GM23338 (cell line): ENCODE results near the gene LGI1. TPM values are rescaled to one million over a fixed set of nuclear protein-coding genes. Genes with fewer than 3 reads are reported as not detected.

Experiments
- ATAC-seq: fragments of 200-7000 bp; cut with Tn5 transposase; 3 replicates; pipeline ENCODE4 v1.9.1; 2020
- DNase-seq: peaks from one replicate; pipeline ENCODE4 v3.0.0-alpha.2; 2015; ENCODE audit warnings: low spot score
- H2AFZ ChIP-seq: fragments of 200-600 bp; sonication (generic); 2 replicates; pipeline ENCODE4 v1.8.0; 2016; ENCODE audit warnings: antibody characterized with exemption, mild to moderate bottlenecking, moderate library complexity
- H3F3A ChIP-seq: fragments of 200-600 bp; sonication (generic); replicated peaks from 2 replicates; pipeline ENCODE4 v1.8.0; 2017; ENCODE audit warnings: antibody characterized with exemption, mixed run types, low read depth
- H3K27ac ChIP-seq: fragments of 200-600 bp; sonication (generic); 2 replicates; pipeline ENCODE4 v1.6.1; 2016; ENCODE audit warnings: low read depth
- H3K27me3 ChIP-seq: fragments of 200-600 bp; sonication (generic); 2 replicates; pipeline ENCODE4 v1.8.0; 2016; ENCODE audit warnings: mild to moderate bottlenecking, mixed run types, moderate library complexity; ENCODE audit not compliant: insufficient read depth
- H3K36me3 ChIP-seq: fragments of 200-600 bp; sonication (generic); 2 replicates; pipeline ENCODE4 v1.8.0; 2016; ENCODE audit warnings: mild to moderate bottlenecking; ENCODE audit not compliant: insufficient read depth
- H3K4me1 ChIP-seq: fragments of 200-600 bp; sonication (generic); 2 replicates; pipeline ENCODE4 v1.8.0; 2016; ENCODE audit warnings: mild to moderate bottlenecking, moderate library complexity; ENCODE audit not compliant: insufficient read depth
- H3K4me2 ChIP-seq: fragments of 200-600 bp; sonication (generic); 2 replicates; pipeline ENCODE4 v1.7.1; 2017; ENCODE audit warnings: mixed run types
- H3K4me3 ChIP-seq: fragments of 200-600 bp; sonication (generic); 2 replicates; pipeline ENCODE4 v1.6.1; 2016; ENCODE audit warnings: mixed run types
- H3K79me2 ChIP-seq: fragments of 200-600 bp; sonication (generic); replicated peaks from 2 replicates; pipeline ENCODE4 v1.8.0; 2017; ENCODE audit warnings: mild to moderate bottlenecking; ENCODE audit not compliant: insufficient read depth
- H3K9me2 ChIP-seq: fragments of 200-600 bp; sonication (generic); 2 replicates; pipeline ENCODE4 v1.8.0; 2017; ENCODE audit not compliant: insufficient read depth
- H4K20me1 ChIP-seq: fragments of 200-600 bp; sonication (generic); replicated peaks from 2 replicates; pipeline ENCODE4 v1.8.0; 2017; ENCODE audit warnings: mild to moderate bottlenecking; ENCODE audit not compliant: insufficient read depth
- H3K27ac Mint-ChIP-seq: 2 replicates; pipeline ENCODE4 v1.8.0; 2020; ENCODE audit warnings: inconsistent platforms, mild to moderate bottlenecking, moderate library complexity, mixed read lengths
- H3K27me3 Mint-ChIP-seq: 3 replicates; pipeline ENCODE4 v1.8.0; 2022; ENCODE audit warnings: low read depth, mild to moderate bottlenecking, moderate library complexity, mixed read lengths, inconsistent platforms; ENCODE audit not compliant: insufficient read depth, poor library complexity
- H3K36me3 Mint-ChIP-seq: 3 replicates; pipeline ENCODE4 v1.8.0; 2021; ENCODE audit warnings: low read depth, mild to moderate bottlenecking, inconsistent platforms, moderate library complexity, mixed read lengths
- H3K4me1 Mint-ChIP-seq: 3 replicates; pipeline ENCODE4 v1.8.0; 2020; ENCODE audit warnings: mild to moderate bottlenecking, inconsistent platforms, mixed read lengths
- H3K4me3 Mint-ChIP-seq: 3 replicates; pipeline ENCODE4 v1.8.0; 2021; ENCODE audit warnings: moderate library complexity, mild to moderate bottlenecking, inconsistent platforms, mixed read lengths
- H3K9me3 Mint-ChIP-seq: 3 replicates; pipeline ENCODE4 v1.8.0; 2020; ENCODE audit warnings: moderate library complexity, mild to moderate bottlenecking, inconsistent platforms, mixed read lengths
- CREB1 ChIP-seq: fragments of 250-450 bp; sonication (Bioruptor Pico); IDR thresholded peaks from 2 replicates; pipeline ENCODE4 v1.5.0; 2020; ENCODE audit warnings: low read depth, mild to moderate bottlenecking, moderate library complexity
- CTCF ChIP-seq, 2 experiments: fragments of 200-600 bp in 1 of 2; sonication (generic) in 1 of 2; conservative IDR thresholded peaks; 2 replicates each; pipeline versions ENCODE4 v1.5.1 to v1.6.1; 2016 to 2017; ENCODE audit warnings: antibody characterized with exemption in 2 of 2, low read depth in 2 of 2, mild to moderate bottlenecking in 2 of 2, moderate library complexity in 1 of 2
- ETS1 ChIP-seq: IDR thresholded peaks from 2 replicates; pipeline ENCODE4 v1.6.1; 2016; ENCODE audit warnings: antibody characterized with exemption
- EZH2phosphoT487 ChIP-seq: fragments of 200-600 bp; sonication (generic); IDR thresholded peaks from one replicate; pipeline ENCODE4 v1.8.1; 2018; ENCODE audit warnings: antibody characterized with exemption; ENCODE audit not compliant: unreplicated experiment
- JUNB ChIP-seq: IDR thresholded peaks from one replicate; pipeline ENCODE4 v1.6.1; 2016; ENCODE audit warnings: antibody characterized with exemption; ENCODE audit not compliant: unreplicated experiment
- NANOG ChIP-seq: IDR thresholded peaks from 2 replicates; pipeline ENCODE4 v1.6.1; 2016; ENCODE audit warnings: antibody characterized with exemption, borderline replicate concordance
- POLR2AphosphoS5 ChIP-seq: IDR thresholded peaks from 2 replicates; pipeline ENCODE4 v1.6.1; 2016; ENCODE audit warnings: antibody characterized with exemption, low read depth
- REST ChIP-seq: IDR thresholded peaks from one replicate; pipeline ENCODE4 v1.6.1; 2018; ENCODE audit warnings: antibody characterized with exemption; ENCODE audit not compliant: unreplicated experiment
- STAT1 ChIP-seq: IDR thresholded peaks from one replicate; pipeline ENCODE4 v1.6.1; 2016; ENCODE audit warnings: antibody characterized with exemption; ENCODE audit not compliant: unreplicated experiment
- ZNF114 ChIP-seq: fragments of 250-450 bp; sonication (Bioruptor Pico); IDR thresholded peaks from 2 replicates; pipeline ENCODE4 v1.5.0; 2020; ENCODE audit warnings: mild to moderate bottlenecking, moderate library complexity
- ZNF462 ChIP-seq: fragments of 250-450 bp; sonication (Bioruptor Pico); IDR thresholded peaks from 2 replicates; pipeline ENCODE4 v1.5.0; 2020; ENCODE audit warnings: mild to moderate bottlenecking, moderate library complexity
- polyA plus RNA-seq: library from polyadenylated mRNA; unstranded; fragments of >200 nt; fragmentation: Nextera tagmentation; extraction: Ambion mirVana; gene quantifications from 2 replicates; pipeline ENCODE4 v1.2.1, GENCODE V29; 2016
- total RNA-seq: library from RNA; depleted of rRNA; stranded (reverse); fragments of >200 nt; shearing (Covaris generic); gene quantifications from 2 replicates; pipeline ENCODE4 v1.2.3, GENCODE V29; 2014

The LGI1 gene
- total and polyA plus RNA-seq, 2 experiments from 2014 or later = 0.28 to 0.31 TPM

- no peak overlapping the region for H2AFZ ChIP-seq
- no peak for DNase-seq
- no peak for ATAC-seq
- Mint-ChIP-seq H3K27me3 (peaks cover 84% of the 10 kb centered on the region), H3K4me3 (no peak overlapping the region), H3K4me1 (peaks cover 7% of the 10 kb centered on the region), H3K9me3 (peaks cover 29% of the 10 kb centered on the region), H3K36me3 (peaks cover 8% of the 10 kb centered on the region; the same call in 2 of the 3 replicates), H3K27ac (no peak overlapping the region)
- H3K9me2 ChIP-seq = no peaks in the 10 kb centered on the region
- no peaks in the 10 kb centered on the region for H3K79me2 ChIP-seq
- H4K20me1 ChIP-seq = peaks cover 18% of the 10 kb centered on the region
- H3K4me3 ChIP-seq = no peak overlapping the region
- no peaks in the 10 kb centered on the region; the same call in 1 of the 2 replicates for H3K36me3 ChIP-seq
- H3F3A ChIP-seq = no peaks in the 10 kb centered on the region
- peaks cover 97% of the 10 kb centered on the region for H3K27me3 ChIP-seq
- peaks cover 7% of the 10 kb centered on the region; the same call in 1 of the 2 replicates for H3K4me1 ChIP-seq
- no peak for TF ChIP-seq ZNF114 (CRISPR knock-in tag)
- no peak for TF ChIP-seq CREB1 (CRISPR knock-in tag)
- TF ChIP-seq NANOG = no peak
- TF ChIP-seq ZNF462 (CRISPR knock-in tag) = no peak
- TF ChIP-seq REST = no peak
- TF ChIP-seq EZH2phosphoT487 = no peak
- TF ChIP-seq STAT1 = no peak
- TF ChIP-seq CTCF (conservative IDR thresholded peaks at IDR 0.05; ENCODE audit: low read depth in 2 of 2) = no peak
- no peak for TF ChIP-seq POLR2AphosphoS5
- TF ChIP-seq ETS1 = no peak
- TF ChIP-seq JUNB = no peak
- no peak overlapping the region for H3K4me2 ChIP-seq
- H3K27ac ChIP-seq = no peak overlapping the region
Measured at GRCh38 chr10:93837822-93838221, 80.1 kb downstream of the LGI1 start.
